Measurements from ENCODE around the gene UBAC2.

Gene UBAC2

DNA sequence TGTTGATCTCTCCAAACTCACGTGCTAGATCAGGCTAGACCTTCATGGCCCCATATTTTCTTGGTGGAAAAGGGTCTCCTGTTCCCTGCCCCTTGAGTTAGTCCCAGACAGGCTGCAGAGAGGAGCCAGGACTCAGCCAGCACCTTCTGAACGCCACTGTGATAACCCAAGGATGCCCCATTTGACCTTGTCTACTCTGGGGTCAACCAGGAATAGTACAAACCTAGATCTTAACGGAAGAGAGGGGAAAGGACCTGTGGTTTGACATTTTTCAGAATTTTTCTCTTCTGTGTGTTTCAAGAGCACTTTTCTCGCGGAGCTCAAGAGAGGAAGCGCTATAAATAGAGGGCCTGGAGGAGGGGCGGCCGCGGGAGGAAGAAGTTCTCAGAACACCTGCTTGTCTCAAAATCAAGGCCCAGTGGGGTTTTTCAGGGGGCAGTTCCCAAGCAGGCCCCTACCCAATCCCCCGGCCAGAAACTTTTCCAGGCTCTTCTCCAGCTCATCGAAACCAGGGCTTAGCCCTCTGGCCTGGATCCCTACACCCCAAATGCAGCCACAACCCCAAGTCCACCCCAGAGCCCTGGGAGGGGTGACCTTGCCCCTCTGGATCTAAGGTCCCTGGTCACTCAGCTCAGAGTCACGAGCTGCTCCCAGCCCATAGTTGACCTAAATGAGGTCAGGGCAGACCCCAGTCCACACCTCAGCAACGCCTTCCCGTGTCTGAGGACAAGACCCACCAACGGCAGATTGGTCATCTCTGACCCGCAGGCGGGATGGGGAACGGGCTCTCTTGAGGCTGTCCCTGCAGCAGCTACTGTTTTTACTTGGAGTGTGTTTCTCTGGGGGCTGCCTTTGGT, 225.1 kb downstream of the UBAC2 start:
- in situ Hi-C loops (cut with HindIII; ENCODE audit: low sequenced_read_pairs): no loop called here

DNA sequence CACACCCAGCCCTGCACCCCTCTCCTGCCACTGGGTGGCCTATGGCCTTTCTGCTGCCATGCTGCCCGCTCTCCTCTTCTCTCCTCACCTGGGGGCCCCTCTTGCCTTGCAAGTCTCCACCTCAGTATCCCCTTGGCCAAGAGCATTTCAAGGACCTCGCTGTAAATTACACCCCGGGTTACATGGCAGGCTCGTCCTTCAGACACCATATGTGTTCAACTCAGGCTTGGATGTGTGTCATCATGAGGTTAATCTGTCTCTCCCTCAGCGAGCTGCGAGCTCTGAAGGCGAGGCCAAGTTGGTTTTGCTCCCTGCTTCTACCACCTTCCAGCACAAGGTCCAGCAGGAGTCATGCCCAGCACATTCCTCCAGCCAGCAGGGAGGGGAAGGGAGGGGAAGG, 225.8 kb downstream of the UBAC2 start:
- in situ Hi-C loops (cut with HindIII; ENCODE audit: low sequenced_read_pairs): no loop called here

- in situ Hi-C loops (cut with HindIII; ENCODE audit: low sequenced_read_pairs): no loop called here
These were observed 229.0 kb downstream of the UBAC2 start for GRCh38 chr13:99429670-99430069.

- in situ Hi-C loops (cut with HindIII; ENCODE audit: low sequenced_read_pairs): no loop called here
These were observed 231.4 kb downstream of the UBAC2 start for GRCh38 chr13:99431927-99432608.

DNA sequence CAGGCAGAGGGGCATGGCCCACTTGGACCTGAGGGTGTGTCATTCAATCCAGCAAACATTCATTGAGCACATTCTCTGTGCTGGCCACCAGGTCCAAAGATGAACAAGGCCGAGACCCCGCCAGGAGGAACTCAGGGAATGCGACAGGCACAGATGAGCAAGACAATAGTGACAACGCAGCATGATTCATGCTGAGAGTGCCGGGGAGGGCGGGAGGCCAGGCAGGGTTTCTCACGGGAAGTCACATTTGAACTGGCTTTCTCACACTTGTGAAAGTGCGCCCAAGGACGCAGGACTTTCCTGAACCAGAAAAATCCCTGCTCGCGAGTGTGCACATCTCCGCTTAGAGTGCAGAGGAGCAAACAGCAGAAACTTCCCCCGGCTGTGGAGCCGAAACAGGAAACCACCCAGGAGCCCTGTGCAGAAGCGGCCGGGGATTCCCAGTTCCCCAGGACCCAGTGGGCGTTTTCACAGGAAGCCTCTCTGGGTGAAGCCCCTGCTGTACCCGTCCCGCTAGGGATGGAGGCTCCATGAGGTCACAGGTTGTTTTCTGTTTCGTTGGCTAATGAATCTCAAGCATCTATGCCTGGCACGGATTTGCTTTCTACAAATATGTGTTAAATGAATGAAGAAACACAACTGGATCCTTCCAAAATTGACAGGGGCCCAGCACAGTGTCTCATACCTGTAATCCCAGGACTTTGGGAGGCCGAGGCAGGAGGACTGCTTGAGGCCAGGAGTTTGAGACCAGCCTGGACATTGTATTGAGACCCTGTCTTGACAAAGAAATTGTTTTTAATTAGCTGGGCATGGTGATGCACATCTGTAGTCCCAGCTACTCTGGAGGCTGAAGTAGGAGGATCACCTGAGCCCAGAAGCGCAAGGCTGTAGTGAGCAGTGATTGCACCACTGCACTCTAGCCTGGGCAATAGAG, 232.2 kb downstream of the UBAC2 start:
- in situ Hi-C loops (cut with HindIII; ENCODE audit: low sequenced_read_pairs): no loop called here

- in situ Hi-C loops (cut with HindIII; ENCODE audit: low sequenced_read_pairs): no loop called here
These were observed 233.0 kb downstream of the UBAC2 start for GRCh38 chr13:99433543-99434075.

DNA sequence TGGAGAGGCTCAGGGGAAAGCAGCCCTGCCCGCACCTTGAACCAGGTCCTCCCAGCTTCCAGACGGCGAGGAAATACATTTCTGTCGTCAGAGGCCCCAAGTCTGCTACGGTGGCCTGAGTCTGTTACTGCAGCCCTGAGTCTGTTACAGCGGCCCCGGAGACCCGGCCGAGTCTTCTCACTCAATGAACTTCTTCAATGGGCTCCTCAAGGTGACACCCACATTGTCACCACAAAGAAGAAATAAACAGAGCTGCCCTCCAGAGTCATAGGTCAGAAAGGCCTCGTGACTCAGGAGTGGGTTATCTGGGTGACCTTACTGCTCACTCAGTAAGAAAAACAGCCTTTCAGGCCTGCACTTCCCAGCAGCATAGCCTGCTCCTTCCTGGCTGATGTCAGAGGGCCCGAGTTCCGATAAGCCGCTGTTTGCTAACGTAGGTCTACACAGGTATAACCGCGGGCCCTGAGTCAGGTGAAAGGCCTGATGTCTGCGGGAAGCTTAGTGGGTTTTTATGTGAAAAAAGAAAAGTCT, 233.7 kb downstream of the UBAC2 start:
- in situ Hi-C loops (cut with HindIII; ENCODE audit: low sequenced_read_pairs): no loop called here

GRCh38 chr13:99435116-99435515, 234.5 kb downstream of the UBAC2 start:
- in situ Hi-C loops (cut with HindIII; ENCODE audit: low sequenced_read_pairs): no loop called here

- in situ Hi-C loops (cut with HindIII; ENCODE audit: low sequenced_read_pairs): no loop called here
These were observed 235.3 kb downstream of the UBAC2 start for GRCh38 chr13:99435998-99436397.
